ENCODE data around the gene MAN1C1. TPM values are rescaled to one million over a fixed set of nuclear protein-coding genes. Genes with fewer than 3 reads are reported as not detected.
"Not testable (repeated sequence)": the region's sequence is repeated elsewhere in the genome, so short reads cannot be mapped to it uniquely, and the experiment has no call there.

The MAN1C1 gene
- total RNA-seq, 2 experiments from 2014 or later, result 3.7 to 4.4 TPM

DNA sequence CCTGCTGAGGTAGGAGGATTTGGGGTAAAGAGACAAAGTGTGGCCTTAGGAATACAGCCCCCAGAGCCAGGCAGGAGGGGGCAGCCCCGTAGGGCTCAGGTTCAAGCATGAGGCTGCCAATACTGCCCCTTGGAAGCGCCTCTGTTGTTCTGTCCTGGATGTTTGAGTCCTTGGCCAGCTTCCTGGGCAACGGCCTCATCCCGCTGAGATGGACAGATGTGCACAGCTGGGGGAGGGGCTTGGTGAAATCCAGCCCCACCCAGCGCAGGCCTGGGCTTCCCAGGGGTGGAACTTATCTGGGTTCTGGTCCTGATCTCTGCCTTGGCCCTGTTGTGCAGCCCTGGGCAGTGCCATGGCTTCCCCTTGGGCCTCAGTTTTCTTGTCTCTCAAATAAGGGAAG, 34.8 kb upstream of the MAN1C1 start:
- TF ChIP-seq, protein P1, sequence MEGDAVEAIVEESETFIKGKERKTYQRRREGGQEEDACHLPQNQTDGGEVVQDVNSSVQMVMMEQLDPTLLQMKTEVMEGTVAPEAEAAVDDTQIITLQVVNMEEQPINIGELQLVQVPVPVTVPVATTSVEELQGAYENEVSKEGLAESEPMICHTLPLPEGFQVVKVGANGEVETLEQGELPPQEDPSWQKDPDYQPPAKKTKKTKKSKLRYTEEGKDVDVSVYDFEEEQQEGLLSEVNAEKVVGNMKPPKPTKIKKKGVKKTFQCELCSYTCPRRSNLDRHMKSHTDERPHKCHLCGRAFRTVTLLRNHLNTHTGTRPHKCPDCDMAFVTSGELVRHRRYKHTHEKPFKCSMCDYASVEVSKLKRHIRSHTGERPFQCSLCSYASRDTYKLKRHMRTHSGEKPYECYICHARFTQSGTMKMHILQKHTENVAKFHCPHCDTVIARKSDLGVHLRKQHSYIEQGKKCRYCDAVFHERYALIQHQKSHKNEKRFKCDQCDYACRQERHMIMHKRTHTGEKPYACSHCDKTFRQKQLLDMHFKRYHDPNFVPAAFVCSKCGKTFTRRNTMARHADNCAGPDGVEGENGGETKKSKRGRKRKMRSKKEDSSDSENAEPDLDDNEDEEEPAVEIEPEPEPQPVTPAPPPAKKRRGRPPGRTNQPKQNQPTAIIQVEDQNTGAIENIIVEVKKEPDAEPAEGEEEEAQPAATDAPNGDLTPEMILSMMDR (IDR thresholded peaks at IDR 0.05), result no peak
- no peaks in the 10 kb centered on the region for H3K36me3 Mint-ChIP-seq (ENCODE audit: low read depth)
- POLR2A ChIA-PET, result interaction anchor here (0.6 to 1.6 kb wide), 2 partner anchors 15 to 257 kb away, joined by 3 to 4 read pairs; no protein-coding TSS in a partner anchor
- H3K9me3 Mint-ChIP-seq, result no peaks in the 10 kb centered on the region
- H3K4me1 Mint-ChIP-seq (ENCODE audit: low read depth), result no peaks in the 10 kb centered on the region
- no peak overlapping the region for H3K4me3 Mint-ChIP-seq
- DNase-seq, result no peak
- no peaks in the 10 kb centered on the region for H3K27me3 Mint-ChIP-seq
- CTCF ChIA-PET, result interaction anchor here (0.6 to 3.8 kb wide), 8 partner anchors 9 to 216 kb away, joined by 3 to 23 read pairs (median 4); no protein-coding TSS in a partner anchor
- intact Hi-C loops (cut with micrococcal nuclease), result no loop called here
- H3K27ac Mint-ChIP-seq, result no peak overlapping the region
- no peak for ATAC-seq

DNA sequence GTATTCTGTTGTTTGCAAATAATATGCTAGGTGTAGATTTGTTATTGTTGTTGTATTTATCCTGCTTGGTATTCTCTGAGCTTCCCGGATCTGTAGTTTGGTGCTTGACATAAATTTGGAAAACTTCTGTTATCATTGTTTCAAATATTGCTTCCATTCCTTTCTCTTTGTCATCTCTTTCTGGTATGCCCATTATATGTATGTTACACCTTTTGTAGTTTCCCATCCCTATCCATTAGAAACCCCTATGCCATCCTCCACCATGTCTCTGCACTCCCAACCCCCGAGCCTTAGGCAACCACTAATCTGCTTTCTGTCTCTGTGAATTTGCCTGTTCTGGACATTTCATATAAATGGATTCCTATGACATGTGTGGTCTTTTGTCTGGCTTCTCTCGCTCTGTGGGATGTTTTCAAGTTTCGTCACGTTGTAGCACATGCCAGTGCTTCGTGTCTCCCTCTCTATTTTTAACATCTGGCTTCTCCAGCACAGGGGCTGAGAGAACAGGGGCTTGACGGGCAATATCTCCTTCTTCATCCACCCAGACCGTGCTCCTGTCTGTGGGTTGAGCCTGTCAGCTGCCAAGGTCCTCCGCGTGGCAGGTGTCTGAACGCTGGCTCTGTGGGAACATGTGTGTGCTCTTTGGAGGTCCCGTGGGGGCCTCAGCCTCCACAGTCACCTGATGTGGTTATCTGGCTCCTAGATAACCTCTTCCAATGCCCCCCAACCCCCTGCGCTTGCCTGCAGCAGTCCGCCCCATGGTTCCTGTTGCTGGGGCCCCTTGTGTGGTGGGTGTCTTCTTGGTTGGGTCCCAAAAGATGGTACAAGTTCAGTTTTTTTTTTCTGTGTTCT, 32.8 kb upstream of the MAN1C1 start:
- CTCF ChIA-PET, result interaction anchor here (3.8 kb wide), 1 partner anchor 11 kb away, joined by 23 read pairs; no protein-coding TSS in a partner anchor
- TF ChIP-seq, protein P1 (IDR thresholded peaks at IDR 0.05), result no peak
- H3K4me3 Mint-ChIP-seq, result no peak overlapping the region
- POLR2A ChIA-PET, result no interaction called here
- no peak for DNase-seq
- H3K27me3 Mint-ChIP-seq, result no peaks in the 10 kb centered on the region
- no peak overlapping the region for H3K27ac Mint-ChIP-seq
- no peaks in the 10 kb centered on the region for H3K9me3 Mint-ChIP-seq
- peaks cover 3% of the 10 kb centered on the region for H3K4me1 Mint-ChIP-seq (ENCODE audit: low read depth)
- ATAC-seq, result no peak
- no peaks in the 10 kb centered on the region for H3K36me3 Mint-ChIP-seq (ENCODE audit: low read depth)
- intact Hi-C loops (cut with micrococcal nuclease), result no loop called here

- intact Hi-C loops (cut with micrococcal nuclease), result no loop called here
- POLR2A ChIA-PET, result no interaction called here
- TF ChIP-seq, protein P1 (IDR thresholded peaks at IDR 0.05), result no peak
- H3K4me3 Mint-ChIP-seq, result no peak overlapping the region
- no peaks in the 10 kb centered on the region for H3K9me3 Mint-ChIP-seq
- no peak for ATAC-seq
- peaks cover 9% of the 10 kb centered on the region for H3K4me1 Mint-ChIP-seq (ENCODE audit: low read depth)
- H3K36me3 Mint-ChIP-seq (ENCODE audit: low read depth), result no peaks in the 10 kb centered on the region
- H3K27ac Mint-ChIP-seq, result no peak overlapping the region
- no peak for DNase-seq
- no peaks in the 10 kb centered on the region for H3K27me3 Mint-ChIP-seq
- CTCF ChIA-PET, result interaction anchor here (1.5 kb wide), 1 partner anchor 14 kb away, joined by 5 read pairs; no protein-coding TSS in a partner anchor
Measured at GRCh38 chr1:25586181-25586588, 30.4 kb upstream of the MAN1C1 start.

DNA sequence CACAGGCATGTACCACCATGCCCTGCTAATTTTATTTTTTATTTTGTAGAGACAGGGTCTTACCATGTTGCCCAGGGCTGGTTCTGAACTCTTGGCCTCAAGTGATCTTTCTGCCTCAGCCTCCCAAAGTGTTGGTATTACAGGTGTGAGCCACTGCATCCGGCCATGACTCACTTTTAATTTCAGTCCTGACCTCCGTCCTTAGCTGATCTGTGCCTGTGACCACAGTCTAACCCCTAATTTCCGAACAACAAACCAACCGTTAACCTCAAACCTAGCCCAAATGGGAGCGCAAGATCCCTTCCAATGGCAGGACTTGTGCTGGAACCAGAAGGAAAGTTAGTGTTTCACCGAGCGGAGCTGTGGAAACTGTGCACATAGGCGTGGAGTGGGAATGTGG, 29.3 kb upstream of the MAN1C1 start:
- CTCF ChIA-PET, result interaction anchor here (1.1 to 1.5 kb wide), 2 partner anchors 10 to 15 kb away, joined by 3 to 5 read pairs; no protein-coding TSS in a partner anchor
- H3K9me3 Mint-ChIP-seq, result no peaks in the 10 kb centered on the region
- H3K27me3 Mint-ChIP-seq, result no peaks in the 10 kb centered on the region
- TF ChIP-seq, protein P1 (IDR thresholded peaks at IDR 0.05), result no peak
- DNase-seq (no peak), ATAC-seq (peak; percentile 39)
- no peaks in the 10 kb centered on the region for H3K36me3 Mint-ChIP-seq (ENCODE audit: low read depth)
- peaks cover 9% of the 10 kb centered on the region for H3K4me1 Mint-ChIP-seq (ENCODE audit: low read depth)
- no peak overlapping the region for H3K27ac Mint-ChIP-seq
- POLR2A ChIA-PET, result interaction anchor here (1.4 kb wide), 1 partner anchor 22 kb away, joined by 4 read pairs; no protein-coding TSS in a partner anchor
- intact Hi-C loops (cut with micrococcal nuclease), result no loop called here
- H3K4me3 Mint-ChIP-seq, result no peak overlapping the region

DNA sequence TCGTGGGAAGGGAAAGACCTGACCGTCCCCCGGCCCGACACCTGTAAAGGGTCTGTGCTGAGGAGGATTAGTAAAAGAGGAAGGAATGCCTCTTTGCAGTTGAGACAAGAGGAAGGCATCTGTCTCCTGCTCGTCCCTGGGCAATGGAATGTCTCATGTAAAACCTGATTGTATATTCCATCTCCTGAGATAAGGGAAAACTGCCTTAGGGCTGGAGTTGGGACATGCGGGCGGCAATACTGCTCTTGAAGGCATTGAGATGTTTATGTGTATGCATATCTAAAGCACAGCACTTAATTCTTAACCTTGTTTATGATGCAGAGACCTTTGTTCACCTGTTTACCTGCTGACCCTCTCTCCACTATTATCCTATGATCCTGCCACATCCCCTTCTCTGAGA, 28.4 kb upstream of the MAN1C1 start:
- POLR2A ChIA-PET; H3K36me3 Mint-ChIP-seq (ENCODE audit: low read depth); H3K27me3 Mint-ChIP-seq; intact Hi-C loops (cut with micrococcal nuclease); ATAC-seq; H3K4me3 Mint-ChIP-seq; H3K27ac Mint-ChIP-seq; H3K9me3 Mint-ChIP-seq; CTCF ChIA-PET; H3K4me1 Mint-ChIP-seq (ENCODE audit: low read depth); DNase-seq: not testable (repeated sequence)

GRCh38 chr1:25588786-25589185, 27.8 kb upstream of the MAN1C1 start:
- H3K36me3 Mint-ChIP-seq (ENCODE audit: low read depth); H3K27ac Mint-ChIP-seq; H3K27me3 Mint-ChIP-seq; H3K4me1 Mint-ChIP-seq (ENCODE audit: low read depth); intact Hi-C loops (cut with micrococcal nuclease); H3K4me3 Mint-ChIP-seq; H3K9me3 Mint-ChIP-seq; DNase-seq; ATAC-seq: not testable (repeated sequence)
- ChIA-PET POLR2A (interaction anchor here (1.5 kb wide), 1 partner anchor 16 kb away, joined by 4 read pairs; no protein-coding TSS in a partner anchor), CTCF (interaction anchor here (1.0 to 1.6 kb wide), 4 partner anchors 10 to 39 kb away, joined by 3 to 4 read pairs (median 3); no protein-coding TSS in a partner anchor)
